ENCODE measurements around the gene CSF1R. TPM values are rescaled to one million over a fixed set of nuclear protein-coding genes. Genes with fewer than 3 reads are reported as not detected.

The CSF1R gene
- total RNA-seq, 3 donors from 2014 or later (not counting 1 experiment from before 2014, with no cell fraction given) = 4.9 to 39.0 (median 7.8) TPM

- no peak for TF ChIP-seq CTCF (IDR thresholded peaks at IDR 0.05)
- Histone ChIP-seq H3K27ac (ENCODE audit: low read length) (no peak overlapping the region), H3K27me3 (ENCODE audit: control insufficient read depth, insufficient read depth, low read length) (peaks cover 20% of the 10 kb centered on the region), H3K9me3 (ENCODE audit: control insufficient read depth, insufficient read depth, low read length) (no peaks in the 10 kb centered on the region), H3K4me1 (ENCODE audit: control insufficient read depth, insufficient read depth, low read length) (peaks cover 48% of the 10 kb centered on the region), H3K36me3 (ENCODE audit: control insufficient read depth, insufficient read depth, low read length) (peaks cover 74% of the 10 kb centered on the region), H3K4me3 (ENCODE audit: low read length) (no peak overlapping the region)
- 96% methylated on average over 7 of the region's 7 CpGs for WGBS (ENCODE audit: insufficient coverage)
- intact Hi-C loops (cut with micrococcal nuclease) = no loop called here
- Mint-ChIP-seq H3K27ac (peak overlapping the region in 1 of 2 donors; percentile 71), H3K36me3 (peaks cover 57% of the 10 kb centered on the region), H3K4me1 (peaks cover 73 to 76% of the 10 kb centered on the region in 2 donors), H3K4me3 (peak overlapping the region; percentile 72), H3K9me3 (no peaks in the 10 kb centered on the region), H3K27me3 (ENCODE audit: low read depth in 2 of 2) (peaks cover 46 to 55% of the 10 kb centered on the region in 2 donors)
- DNase-seq (no peak), ATAC-seq (no peak)
Measured at GRCh38 chr5:150044712-150045111, 41.6 kb downstream of the CSF1R start.

- peak overlapping the region; percentile 10 to 79 for H3K27ac Mint-ChIP-seq
- TF ChIP-seq CTCF (IDR thresholded peaks at IDR 0.05) = no peak
- no peak overlapping the region for H3K4me3 ChIP-seq (ENCODE audit: low read length)
- peaks cover 57% of the 10 kb centered on the region for H3K36me3 Mint-ChIP-seq
- H3K9me3 Mint-ChIP-seq = no peaks in the 10 kb centered on the region
- peak overlapping the region; percentile 72 for H3K4me3 Mint-ChIP-seq
- peaks cover 48% of the 10 kb centered on the region for H3K4me1 ChIP-seq (ENCODE audit: control insufficient read depth, insufficient read depth, low read length)
- peaks cover 72% of the 10 kb centered on the region for H3K36me3 ChIP-seq (ENCODE audit: control insufficient read depth, insufficient read depth, low read length)
- DNase-seq = no peak
- intact Hi-C loops (cut with micrococcal nuclease) = no loop called here
- H3K27ac ChIP-seq (ENCODE audit: low read length) = no peak overlapping the region
- peaks cover 42 to 54% of the 10 kb centered on the region in 2 donors for H3K27me3 Mint-ChIP-seq (ENCODE audit: low read depth in 2 of 2)
- H3K27me3 ChIP-seq (ENCODE audit: control insufficient read depth, insufficient read depth, low read length) = peaks cover 20% of the 10 kb centered on the region
- ATAC-seq = no peak
- H3K4me1 Mint-ChIP-seq = peaks cover 69 to 72% of the 10 kb centered on the region in 2 donors
- no peaks in the 10 kb centered on the region for H3K9me3 ChIP-seq (ENCODE audit: control insufficient read depth, insufficient read depth, low read length)
Measured at GRCh38 chr5:150044329-150044681, 42.0 kb downstream of the CSF1R start.

GRCh38 chr5:150043657-150044328, 42.6 kb downstream of the CSF1R start:
- intact Hi-C loops (cut with micrococcal nuclease) = no loop called here
- peaks cover 48% of the 10 kb centered on the region for H3K4me1 ChIP-seq (ENCODE audit: control insufficient read depth, insufficient read depth, low read length)
- H3K36me3 ChIP-seq (ENCODE audit: control insufficient read depth, insufficient read depth, low read length) = peaks cover 72% of the 10 kb centered on the region
- Mint-ChIP-seq H3K27me3 (ENCODE audit: low read depth in 2 of 2) (peaks cover 37 to 49% of the 10 kb centered on the region in 2 donors), H3K9me3 (no peaks in the 10 kb centered on the region), H3K36me3 (peaks cover 54% of the 10 kb centered on the region), H3K4me1 (peaks cover 64 to 67% of the 10 kb centered on the region in 2 donors), H3K27ac (peak overlapping the region; percentile 10 to 79), H3K4me3 (peak overlapping the region; percentile 72)
- 30% methylated on average over 4 of the region's 4 CpGs for WGBS (ENCODE audit: insufficient coverage)
- H3K27ac ChIP-seq (ENCODE audit: low read length) = no peak overlapping the region
- DNase-seq (peak in 1 of 2 donors; percentile 12), ATAC-seq (peak; percentile 7 to 37 (median 34))
- H3K9me3 ChIP-seq (ENCODE audit: control insufficient read depth, insufficient read depth, low read length) = no peaks in the 10 kb centered on the region
- H3K27me3 ChIP-seq (ENCODE audit: control insufficient read depth, insufficient read depth, low read length) = peaks cover 20% of the 10 kb centered on the region
- no peak for TF ChIP-seq CTCF (IDR thresholded peaks at IDR 0.05)
- H3K4me3 ChIP-seq (ENCODE audit: low read length) = no peak overlapping the region

DNA sequence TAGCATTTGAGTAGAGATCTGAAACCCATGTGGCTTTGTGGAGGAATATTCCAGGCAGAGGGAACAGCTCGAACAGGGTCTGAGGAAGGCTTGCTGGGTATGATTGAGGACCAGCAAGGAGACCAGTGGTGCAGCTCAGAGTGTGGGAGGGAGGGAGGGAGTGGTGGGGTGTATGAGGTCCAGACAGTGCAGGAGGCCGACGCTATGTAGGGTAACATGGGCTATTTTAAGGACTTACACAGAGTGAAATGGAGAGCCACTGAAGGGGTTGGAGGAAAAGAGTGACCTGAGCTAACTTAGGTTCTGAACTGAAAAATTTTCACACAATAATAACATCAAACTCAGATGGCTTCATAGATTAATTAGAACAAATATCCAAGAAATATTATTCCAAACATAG, 43.9 kb downstream of the CSF1R start:
- Mint-ChIP-seq H3K27ac (no peak overlapping the region), H3K9me3 (no peaks in the 10 kb centered on the region), H3K27me3 (ENCODE audit: low read depth in 2 of 2) (peaks cover 24 to 35% of the 10 kb centered on the region in 2 donors), H3K4me1 (peaks cover 52 to 53% of the 10 kb centered on the region in 2 donors), H3K36me3 (peaks cover 51% of the 10 kb centered on the region), H3K4me3 (no peak overlapping the region)
- ATAC-seq = no peak
- no peak overlapping the region for H3K4me3 ChIP-seq (ENCODE audit: low read length)
- peaks cover 44% of the 10 kb centered on the region for H3K4me1 ChIP-seq (ENCODE audit: control insufficient read depth, insufficient read depth, low read length)
- no peak for TF ChIP-seq CTCF (IDR thresholded peaks at IDR 0.05)
- H3K9me3 ChIP-seq (ENCODE audit: control insufficient read depth, insufficient read depth, low read length) = no peaks in the 10 kb centered on the region
- DNase-seq = no peak
- H3K27ac ChIP-seq (ENCODE audit: low read length) = no peak overlapping the region
- peaks cover 64% of the 10 kb centered on the region for H3K36me3 ChIP-seq (ENCODE audit: control insufficient read depth, insufficient read depth, low read length)
- intact Hi-C loops (cut with micrococcal nuclease) = no loop called here
- WGBS (ENCODE audit: insufficient coverage) = 96% methylated on average over 3 of the region's 3 CpGs
- H3K27me3 ChIP-seq (ENCODE audit: control insufficient read depth, insufficient read depth, low read length) = peaks cover 15% of the 10 kb centered on the region
